GM18498 (cell line): ENCODE data around the gene MBNL3.

Experiments
- ATAC-seq: cut with Tn5 transposase; IDR thresholded peaks from one replicate; pipeline ENCODE4 v1.9.1; 2021; ENCODE audit warnings: mild to moderate bottlenecking, moderate library complexity; ENCODE audit not compliant: unreplicated experiment

Gene MBNL3

GRCh38 chrX:132488819-132489577, at the start of gene MBNL3:
Gene MBNL3 (minus strand): TSS chrX:132489038. CDS start chrX:132439611, 49,427 bp downstream.
- peak; percentile 72 for ATAC-seq

DNA sequence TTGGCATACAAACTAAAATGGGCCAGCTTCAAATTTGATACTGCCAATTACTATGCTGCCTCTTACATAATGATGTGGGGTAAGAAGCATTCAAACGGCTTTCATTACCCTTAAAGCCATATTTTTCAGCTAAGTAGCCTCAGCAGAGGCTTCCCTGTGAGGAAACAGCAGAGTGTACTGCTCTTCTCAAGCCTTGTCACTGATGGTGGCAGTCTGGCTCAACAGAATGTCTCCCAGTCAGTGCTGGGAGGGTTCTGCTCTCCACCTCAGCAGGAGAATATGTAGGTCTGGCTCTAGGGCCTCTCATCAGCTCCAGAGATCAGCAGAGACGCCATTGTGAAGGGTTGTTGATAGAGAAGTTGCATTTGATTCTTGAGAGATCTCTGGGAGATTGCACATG, 44.6 kb upstream of the MBNL3 start:
- ATAC-seq: no peak

DNA sequence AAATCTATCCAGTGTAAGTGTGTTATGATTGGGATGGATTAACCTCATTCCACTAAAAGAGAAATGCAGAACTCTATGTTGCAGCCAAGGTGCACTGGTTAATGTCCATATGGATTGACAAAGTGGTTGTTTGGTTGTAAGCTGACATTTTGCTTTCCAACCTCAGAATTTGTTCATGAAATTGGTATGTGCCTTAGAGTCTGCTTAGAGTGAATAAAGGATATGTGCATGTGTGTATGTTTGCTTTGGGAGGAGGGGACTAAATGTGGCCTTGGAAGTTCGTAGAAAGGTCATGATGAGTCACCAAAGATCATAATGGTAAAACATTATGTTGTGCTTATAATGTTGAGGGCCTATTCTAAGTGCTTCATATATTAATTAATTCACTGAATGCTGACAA, 44.1 kb upstream of the MBNL3 start:
- ATAC-seq: no peak

DNA sequence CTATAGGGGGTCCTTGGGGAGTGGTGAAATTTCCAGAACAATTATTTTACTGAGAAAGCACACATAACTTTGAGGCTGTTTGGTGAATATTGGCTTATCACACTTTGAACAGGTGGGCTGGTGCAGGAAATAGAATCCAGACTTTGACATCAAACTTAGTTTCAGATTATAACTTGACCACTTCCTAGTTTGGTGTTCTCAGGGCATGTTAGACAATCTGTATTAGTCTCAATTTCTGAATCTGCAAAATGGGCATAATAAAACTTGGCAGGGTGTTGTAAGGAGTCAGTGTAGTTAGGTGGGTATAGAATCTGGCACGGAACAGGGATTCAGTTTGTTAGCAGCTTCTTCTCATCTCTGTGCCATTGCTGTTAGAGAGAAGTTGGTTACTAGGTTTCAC, 43.3 kb upstream of the MBNL3 start:
- no peak for ATAC-seq

DNA sequence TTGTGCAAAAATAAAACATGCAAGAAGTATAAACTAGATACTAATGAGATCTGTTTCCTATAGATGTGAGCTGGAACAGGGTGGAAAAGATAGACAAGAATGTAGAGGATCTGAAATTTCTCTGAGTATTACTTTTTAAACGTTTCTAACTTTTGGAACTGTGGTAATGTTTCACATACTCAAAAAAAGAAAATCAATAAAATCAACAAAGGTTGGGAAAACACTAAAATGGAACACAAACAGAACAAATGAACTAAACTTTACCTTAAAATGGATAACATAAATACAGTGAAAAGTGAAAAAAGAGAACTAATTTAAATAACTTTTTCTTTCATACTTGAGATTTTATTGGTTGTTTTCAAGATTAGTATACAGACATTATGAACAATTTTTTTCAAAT, 32.0 kb upstream of the MBNL3 start:
- no peak for ATAC-seq

DNA sequence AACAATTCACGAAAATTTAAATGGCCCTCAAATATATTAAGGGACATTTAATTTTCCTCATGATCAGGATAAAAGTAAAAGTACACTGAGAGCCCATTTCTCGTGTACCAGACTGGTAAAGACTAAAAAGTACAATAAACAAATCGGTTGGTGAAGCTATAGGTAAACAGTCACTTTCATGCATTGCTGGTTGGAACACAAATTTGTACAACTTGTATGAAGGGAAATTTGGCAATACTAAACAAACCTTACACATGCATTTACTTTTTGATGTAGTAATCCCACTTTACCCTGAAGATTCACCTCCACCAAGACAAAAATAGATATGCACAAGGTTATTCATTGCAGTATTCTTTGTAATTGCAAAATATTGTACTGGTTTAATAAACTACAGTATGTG, 31.4 kb upstream of the MBNL3 start:
- ATAC-seq: no peak

- ATAC-seq: no peak
These were observed 29.6 kb upstream of the MBNL3 start for GRCh38 chrX:132518401-132518800.

- no peak for ATAC-seq
These were observed 20.0 kb upstream of the MBNL3 start for GRCh38 chrX:132508834-132509233.

DNA sequence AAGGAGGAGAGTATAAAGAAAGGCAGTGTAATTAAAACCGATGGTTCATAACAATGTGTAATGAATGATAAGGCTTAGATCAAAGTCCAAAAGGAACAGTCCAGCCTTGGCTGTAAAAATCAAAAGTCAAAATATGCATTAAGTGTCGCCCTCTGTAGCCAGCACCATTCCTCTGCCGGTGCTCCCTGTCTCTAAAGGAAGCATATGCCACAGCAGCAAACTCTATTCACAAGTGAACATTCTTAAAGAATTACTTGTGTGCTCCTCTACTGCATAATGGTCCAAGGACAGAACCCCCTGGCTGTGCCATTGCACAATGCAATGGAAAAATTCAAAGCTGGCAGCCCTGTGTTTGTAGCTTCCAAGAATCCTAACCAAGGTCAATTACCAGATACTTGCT, 16.3 kb upstream of the MBNL3 start:
- no peak for ATAC-seq

DNA sequence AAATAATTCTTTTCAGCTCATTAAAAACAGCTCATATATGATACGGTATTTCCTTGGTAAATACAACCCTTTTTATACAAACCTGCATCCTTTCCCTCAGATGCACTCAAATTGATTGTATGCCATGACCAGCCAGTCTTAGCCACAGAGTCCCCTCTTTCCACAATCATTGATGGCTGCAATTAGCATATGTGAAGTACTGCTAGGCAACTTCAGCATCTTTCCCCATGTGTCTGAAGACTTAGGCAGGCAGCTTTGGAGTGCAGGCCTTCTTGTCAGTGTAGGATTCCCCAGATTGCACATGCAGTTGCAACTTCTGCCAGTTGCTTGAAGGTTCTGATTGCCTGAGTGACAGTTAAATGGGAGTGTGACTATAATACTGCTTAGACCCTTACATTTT, 15.6 kb upstream of the MBNL3 start:
- ATAC-seq: no peak

- no peak for ATAC-seq
These were observed 12.8 kb upstream of the MBNL3 start for GRCh38 chrX:132501606-132502005.

DNA sequence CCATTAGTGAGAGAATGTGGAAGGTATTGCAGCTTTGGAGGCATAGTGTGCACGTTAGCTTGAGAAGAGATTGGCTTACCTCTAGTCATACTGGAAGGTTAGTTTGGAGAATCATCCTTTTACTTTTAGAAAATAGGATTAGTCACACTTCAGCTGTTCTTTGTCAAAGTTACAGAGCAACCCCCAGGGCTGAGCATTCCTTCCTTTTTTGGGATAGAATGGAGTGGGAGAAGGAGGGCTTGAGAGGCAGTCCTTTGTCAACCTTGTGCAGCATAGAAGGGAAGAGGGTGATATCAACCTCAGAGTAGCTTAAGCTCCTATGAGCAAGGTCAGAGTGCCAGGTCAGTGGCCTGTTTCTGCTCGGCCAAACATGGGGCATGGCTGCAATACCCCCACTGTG, 8.6 kb upstream of the MBNL3 start:
- no peak for ATAC-seq

DNA sequence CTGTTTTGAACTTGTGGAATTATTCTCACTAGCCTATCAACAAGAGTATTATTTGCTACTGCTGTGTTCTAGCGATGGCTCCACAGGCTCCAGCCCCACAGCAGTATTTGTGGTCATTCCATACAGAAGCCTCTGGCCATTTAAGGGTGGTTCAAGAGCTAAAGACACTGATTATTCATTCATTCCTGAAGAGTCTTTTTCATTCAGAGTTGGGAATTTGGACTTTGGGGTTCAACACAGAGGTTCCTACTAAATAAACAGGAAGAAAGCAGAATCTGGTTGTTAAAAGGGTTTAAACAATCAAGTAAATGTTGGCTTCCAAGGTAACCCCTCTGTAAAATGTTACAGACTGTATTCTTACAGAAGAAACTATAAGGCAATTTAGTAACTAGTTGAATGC, 4.3 kb upstream of the MBNL3 start:
- ATAC-seq: no peak

- peak; percentile 43 for ATAC-seq
These were observed 2.4 kb upstream of the MBNL3 start for GRCh38 chrX:132491191-132491590.

DNA sequence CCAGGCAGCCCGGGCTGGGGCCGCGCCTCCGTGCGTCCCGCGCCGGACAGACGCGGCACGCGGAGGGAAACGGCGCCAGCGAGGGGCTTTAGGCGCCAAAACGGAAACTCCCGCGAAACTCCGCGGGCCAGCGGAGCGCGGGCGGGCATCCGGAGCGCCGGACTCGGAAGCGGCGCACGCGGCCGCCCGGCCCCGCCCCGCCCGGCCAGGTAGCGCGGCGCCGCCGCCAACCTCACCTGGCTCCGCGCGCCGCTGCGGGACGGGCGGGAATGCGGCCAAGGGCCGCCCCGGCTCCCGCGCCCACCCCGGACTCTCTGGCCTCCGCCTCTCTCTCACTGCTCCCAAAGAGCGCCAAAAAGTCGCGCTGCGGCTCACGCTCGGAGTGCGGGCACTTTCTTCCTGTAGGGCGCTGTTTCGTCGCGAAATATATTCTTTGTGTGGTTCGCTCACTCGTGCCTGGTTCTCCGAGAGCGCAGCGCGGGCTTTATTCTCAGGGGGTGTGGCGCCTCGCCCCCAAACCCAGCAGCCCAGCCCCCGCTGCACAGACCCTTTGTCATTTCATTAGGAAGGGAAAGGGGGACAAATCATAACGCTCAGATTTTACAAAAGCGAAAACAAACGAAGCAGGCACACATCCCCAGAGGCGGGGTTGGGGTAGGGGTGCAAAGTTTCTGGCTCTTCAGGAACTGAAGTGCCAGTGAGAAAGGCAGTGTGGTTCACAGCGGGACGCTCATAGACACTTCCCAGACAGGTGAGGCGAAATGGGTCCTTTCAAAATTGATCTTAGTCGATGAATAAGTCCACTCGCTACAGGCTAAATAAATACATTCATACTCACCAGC, 961 bp upstream of the MBNL3 start:
- peak; percentile 44 for ATAC-seq

DNA sequence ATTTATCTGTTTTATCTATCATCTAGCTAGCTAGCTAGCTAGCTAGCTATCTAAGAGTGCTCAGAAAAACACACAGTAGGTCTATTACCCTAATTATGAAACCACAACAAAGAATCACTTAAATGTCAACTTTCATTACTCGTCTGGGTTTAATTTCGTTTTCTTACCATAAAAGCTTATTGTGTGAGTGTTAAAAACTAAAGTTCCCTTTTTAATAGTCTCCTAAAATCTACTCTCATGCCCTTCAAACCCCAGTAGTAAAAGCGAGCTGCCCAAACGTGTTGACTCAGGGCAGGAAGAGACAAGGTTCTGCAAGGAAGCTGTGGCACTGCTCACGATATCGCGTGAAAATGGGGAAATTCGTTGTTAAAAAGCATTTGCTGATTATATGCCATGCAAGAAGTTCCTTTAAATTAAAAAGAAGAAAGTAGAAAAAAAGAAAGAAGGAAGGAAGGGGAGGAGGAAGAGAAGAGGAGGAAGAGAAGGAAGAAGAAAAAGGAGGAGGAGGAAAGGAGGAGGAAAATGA, 595 bp downstream of the MBNL3 start:
- no peak for ATAC-seq

- ATAC-seq: no peak
These were observed 2.1 kb downstream of the MBNL3 start for GRCh38 chrX:132486599-132487178.

- ATAC-seq: no peak
These were observed 4.9 kb downstream of the MBNL3 start for GRCh38 chrX:132483951-132484350.

GRCh38 chrX:132483488-132483887, 5.3 kb downstream of the MBNL3 start:
- no peak for ATAC-seq

- ATAC-seq: no peak
These were observed 6.2 kb downstream of the MBNL3 start for GRCh38 chrX:132482632-132483031.

DNA sequence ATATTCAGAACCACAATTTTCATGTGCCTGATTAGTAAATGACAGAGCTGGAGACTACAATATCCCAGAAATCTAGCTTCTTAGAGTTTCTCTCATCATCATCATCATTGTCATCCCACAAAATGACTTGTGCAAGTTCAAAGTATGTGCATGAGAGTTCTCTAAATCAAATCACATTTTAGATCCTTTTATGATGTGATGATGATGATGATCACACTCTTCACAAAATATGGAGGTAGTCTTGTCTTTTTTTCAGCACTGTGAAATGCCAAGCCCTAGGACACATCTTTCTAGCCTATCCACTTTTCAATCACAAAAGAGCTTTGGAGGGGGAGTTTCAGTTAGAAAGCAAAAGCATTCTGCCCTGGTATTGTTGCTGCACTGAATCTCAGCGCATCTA, 7.4 kb downstream of the MBNL3 start:
- ATAC-seq: no peak
